IPS-NIHi7 (cell line): ENCODE data around the gene PDIA3.
"Not testable (repeated sequence)": the region's sequence is repeated elsewhere in the genome, so short reads cannot be mapped to it uniquely, and the experiment has no call there.

Source experiments
- DNase-seq: peaks from one replicate; pipeline ENCODE4 v3.0.0; 2012; ENCODE audit warnings: mixed read lengths; ENCODE audit errors: extremely low spot score

PDIA3 gene

GRCh38 chr15:43746245-43746902 is at the start of gene PDIA3:
PDIA3 (plus strand) TSS chr15:43746438; CDS start chr15:43746540, 102 bp downstream.
- peak; percentile 97 for DNase-seq

GRCh38 chr15:43702174-43702573 is 44.1 kb upstream of the PDIA3 start:
- DNase-seq: no peak

GRCh38 chr15:43702701-43703424 is 43.4 kb upstream of the PDIA3 start:
- no peak for DNase-seq

GRCh38 chr15:43710431-43711131 is 35.7 kb upstream of the PDIA3 start:
- DNase-seq: not testable (repeated sequence)

GRCh38 chr15:43723151-43723550 is 23.1 kb upstream of the PDIA3 start:
- no peak for DNase-seq

GRCh38 chr15:43726306-43726705 is 19.9 kb upstream of the PDIA3 start:
- DNase-seq: not testable (repeated sequence)

- DNase-seq: not testable (repeated sequence)
These were observed 18.0 kb upstream of the PDIA3 start for GRCh38 chr15:43728053-43728725.

- no peak for DNase-seq
These were observed 10.8 kb upstream of the PDIA3 start for GRCh38 chr15:43735416-43735815.

- not testable (repeated sequence) for DNase-seq
These were observed 668 bp downstream of the PDIA3 start for GRCh38 chr15:43746903-43747309.

GRCh38 chr15:43748376-43748775 is 2.1 kb downstream of the PDIA3 start:
- no peak for DNase-seq

GRCh38 chr15:43749690-43750345 is 3.6 kb downstream of the PDIA3 start:
- no peak for DNase-seq

- DNase-seq: no peak
These were observed 5.6 kb downstream of the PDIA3 start for GRCh38 chr15:43751885-43752284.

- no peak for DNase-seq
These were observed 16.6 kb downstream of the PDIA3 start for GRCh38 chr15:43762824-43763223.

GRCh38 chr15:43763819-43764446 is 17.7 kb downstream of the PDIA3 start:
- DNase-seq: no peak

- peak; percentile 69 for DNase-seq
These were observed 23.5 kb downstream of the PDIA3 start for GRCh38 chr15:43769584-43770228.

- no peak for DNase-seq
These were observed 25.6 kb downstream of the PDIA3 start for GRCh38 chr15:43771816-43772215.

GRCh38 chr15:43772624-43773023 is 26.4 kb downstream of the PDIA3 start:
- DNase-seq: no peak

GRCh38 chr15:43774062-43774461 is 27.8 kb downstream of the PDIA3 start:
- no peak for DNase-seq

- DNase-seq: no peak
These were observed 29.2 kb downstream of the PDIA3 start for GRCh38 chr15:43775411-43775965.

- no peak for DNase-seq
These were observed 30.0 kb downstream of the PDIA3 start for GRCh38 chr15:43776101-43776717.
